ENCODE data around the gene WDR87. TPM values are rescaled to one million over a fixed set of nuclear protein-coding genes. Genes with fewer than 3 reads are reported as not detected.

The WDR87 gene
- total RNA-seq, 1 donor from 2014 or later, result not detected

DNA sequence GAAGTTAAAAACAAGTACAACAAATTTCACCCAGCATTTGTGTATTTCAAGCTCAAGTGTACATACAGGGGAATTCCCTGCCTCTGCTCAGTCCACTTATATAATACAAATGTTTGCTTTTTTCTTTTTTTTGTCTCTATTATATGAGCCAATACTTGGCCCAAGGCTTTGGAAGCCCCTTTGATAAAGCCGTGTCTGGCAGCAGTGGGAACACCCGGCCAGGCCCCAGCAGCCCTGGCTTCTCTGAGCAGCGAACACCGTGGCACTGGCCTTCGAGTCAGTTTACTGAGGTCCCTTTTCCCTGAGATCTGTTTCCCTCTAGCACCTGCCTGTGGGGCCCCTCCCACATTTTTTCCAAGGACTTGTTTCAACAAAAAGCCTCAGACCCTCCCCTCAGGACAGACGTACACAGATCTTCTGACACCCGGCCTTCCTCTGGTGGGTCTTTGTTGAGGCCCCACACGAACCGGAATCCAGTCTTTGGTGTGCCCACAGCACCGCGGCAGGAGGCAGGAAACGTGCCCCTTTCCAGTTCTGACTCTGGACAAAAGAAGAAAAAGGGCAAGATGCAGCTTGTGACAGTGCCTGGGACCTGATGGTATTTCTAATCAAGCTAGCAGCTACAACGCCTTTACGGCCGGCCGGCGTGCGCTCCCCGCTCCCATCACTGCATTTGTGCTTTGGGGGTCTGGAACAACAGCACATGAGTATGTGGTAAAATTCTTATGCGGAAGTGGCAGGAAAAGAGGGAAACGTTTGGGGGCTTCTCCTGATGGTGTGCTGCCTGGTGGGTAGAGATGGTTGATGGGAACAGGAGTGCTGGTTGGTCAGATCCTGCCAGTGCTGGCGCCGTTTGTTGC is 14.4 kb upstream of the WDR87 start:
- CTCF ChIA-PET, result interaction anchor here (1.0 to 1.4 kb wide), 2 partner anchors 10 to 11 kb away, joined by 3 read pairs; no protein-coding TSS in a partner anchor
- TF ChIP-seq, protein P1, sequence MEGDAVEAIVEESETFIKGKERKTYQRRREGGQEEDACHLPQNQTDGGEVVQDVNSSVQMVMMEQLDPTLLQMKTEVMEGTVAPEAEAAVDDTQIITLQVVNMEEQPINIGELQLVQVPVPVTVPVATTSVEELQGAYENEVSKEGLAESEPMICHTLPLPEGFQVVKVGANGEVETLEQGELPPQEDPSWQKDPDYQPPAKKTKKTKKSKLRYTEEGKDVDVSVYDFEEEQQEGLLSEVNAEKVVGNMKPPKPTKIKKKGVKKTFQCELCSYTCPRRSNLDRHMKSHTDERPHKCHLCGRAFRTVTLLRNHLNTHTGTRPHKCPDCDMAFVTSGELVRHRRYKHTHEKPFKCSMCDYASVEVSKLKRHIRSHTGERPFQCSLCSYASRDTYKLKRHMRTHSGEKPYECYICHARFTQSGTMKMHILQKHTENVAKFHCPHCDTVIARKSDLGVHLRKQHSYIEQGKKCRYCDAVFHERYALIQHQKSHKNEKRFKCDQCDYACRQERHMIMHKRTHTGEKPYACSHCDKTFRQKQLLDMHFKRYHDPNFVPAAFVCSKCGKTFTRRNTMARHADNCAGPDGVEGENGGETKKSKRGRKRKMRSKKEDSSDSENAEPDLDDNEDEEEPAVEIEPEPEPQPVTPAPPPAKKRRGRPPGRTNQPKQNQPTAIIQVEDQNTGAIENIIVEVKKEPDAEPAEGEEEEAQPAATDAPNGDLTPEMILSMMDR (IDR thresholded peaks at IDR 0.05), result no peak
- H3K27me3 Mint-ChIP-seq, result no peaks in the 10 kb centered on the region
- H3K27ac Mint-ChIP-seq, result peak overlapping the region; percentile 90
- peaks cover 82% of the 10 kb centered on the region for H3K4me1 Mint-ChIP-seq
- no peaks in the 10 kb centered on the region for H3K9me3 Mint-ChIP-seq
- ATAC-seq (ENCODE audit: low read depth) (peak; percentile 20), DNase-seq (no peak)
- peaks cover 41% of the 10 kb centered on the region for H3K36me3 Mint-ChIP-seq (ENCODE audit: low read depth)
- H3K4me3 Mint-ChIP-seq, result peak overlapping the region; percentile 78
- intact Hi-C loops (cut with micrococcal nuclease), result no loop called here
- POLR2A ChIA-PET, result interaction anchor here (0.6 to 10.6 kb wide), 12 partner anchors 8 to 454 kb away, joined by 4 to 126 read pairs (median 6); partner anchors contain the start of genes PSMD8, SIPA1L3 and WDR87

DNA sequence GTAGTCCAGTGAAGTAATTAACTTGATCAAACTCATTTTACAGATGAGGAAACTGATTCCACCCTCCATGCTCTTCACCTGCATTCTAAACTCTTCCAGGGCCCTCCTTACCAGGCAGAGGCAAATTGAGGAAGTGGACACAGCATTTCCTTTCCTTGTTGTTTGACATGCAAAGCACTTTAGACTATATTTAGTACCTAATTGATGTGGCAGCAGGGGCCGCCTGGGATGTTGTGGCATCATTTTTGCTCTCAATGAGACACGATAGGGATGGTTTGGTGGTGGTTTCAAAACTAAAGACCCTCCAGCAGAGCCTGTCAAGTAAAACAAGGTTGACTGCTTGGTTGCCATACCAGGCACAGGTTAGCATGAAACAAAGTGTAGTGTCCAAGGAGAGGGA is 8.5 kb upstream of the WDR87 start:
- POLR2A ChIA-PET, result interaction anchor here (0.6 to 10.6 kb wide), 8 partner anchors 6 to 421 kb away, joined by 3 to 126 read pairs (median 6); partner anchors contain the start of genes SIPA1L3 and WDR87
- ATAC-seq (ENCODE audit: low read depth) (peak; percentile 64), DNase-seq (peak; percentile 34)
- no peaks in the 10 kb centered on the region for H3K27me3 Mint-ChIP-seq
- H3K27ac Mint-ChIP-seq, result peak overlapping the region; percentile 83
- CTCF ChIA-PET, result interaction anchor here (1.2 kb wide), 1 partner anchor 12 kb away, joined by 3 read pairs; no protein-coding TSS in a partner anchor
- peaks cover 35% of the 10 kb centered on the region for H3K36me3 Mint-ChIP-seq (ENCODE audit: low read depth)
- intact Hi-C loops (cut with micrococcal nuclease), result loop anchor here (1.0 to 2.0 kb wide), 2 partner anchors 8 to 14 kb away; no protein-coding TSS in a partner anchor
- TF ChIP-seq, protein P1 (IDR thresholded peaks at IDR 0.05), result no peak
- peak overlapping the region; percentile 19 for H3K4me3 Mint-ChIP-seq
- no peaks in the 10 kb centered on the region for H3K9me3 Mint-ChIP-seq
- H3K4me1 Mint-ChIP-seq, result peaks cover 87% of the 10 kb centered on the region

DNA sequence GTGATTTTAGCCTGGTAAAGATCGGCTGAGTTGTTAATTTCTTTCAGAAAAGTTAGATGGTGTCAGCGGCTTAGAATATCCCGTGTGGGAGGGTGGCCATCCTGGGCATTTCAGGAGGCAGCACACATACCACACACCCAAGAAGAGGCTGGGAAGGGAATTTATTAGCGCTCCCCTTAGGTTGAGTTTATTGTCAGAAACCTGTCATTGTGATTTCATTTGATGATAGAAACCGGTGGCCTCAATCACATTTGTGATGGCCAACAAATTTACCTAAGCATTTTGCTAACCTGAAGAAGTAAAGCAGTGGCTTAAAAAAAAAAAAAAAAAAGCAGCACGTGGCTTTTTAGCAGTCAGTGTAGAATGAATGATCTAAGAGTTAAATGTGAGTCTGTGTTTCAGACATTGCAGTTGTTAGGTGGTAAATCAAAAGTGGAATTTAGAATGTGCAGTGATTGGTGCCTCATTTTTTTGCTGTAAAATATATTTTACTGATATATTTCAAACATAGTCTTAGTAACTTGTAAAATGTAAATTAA is 3.3 kb upstream of the WDR87 start:
- DNase-seq (no peak), ATAC-seq (ENCODE audit: low read depth) (no peak)
- peak overlapping the region; percentile 86 for H3K4me3 Mint-ChIP-seq
- H3K27me3 Mint-ChIP-seq, result no peaks in the 10 kb centered on the region
- ChIA-PET CTCF (interaction anchor here (0.5 to 0.7 kb wide), 2 partner anchors 64 to 136 kb away, joined by 3 read pairs; no protein-coding TSS in a partner anchor), POLR2A (interaction anchor here (0.6 to 8.0 kb wide), 8 partner anchors 10 to 137 kb away, joined by 4 to 126 read pairs (median 12); no protein-coding TSS in a partner anchor)
- intact Hi-C loops (cut with micrococcal nuclease), result loop anchor here (5.0 to 10.0 kb wide), 2 partner anchors 408 to 1025 kb away; partner anchors contain the start of genes KCNK6, MRPS12, SARS2 and YIF1B
- peak overlapping the region; percentile 88 for H3K27ac Mint-ChIP-seq
- no peaks in the 10 kb centered on the region for H3K9me3 Mint-ChIP-seq
- TF ChIP-seq, protein P1 (IDR thresholded peaks at IDR 0.05), result no peak
- peaks cover 25% of the 10 kb centered on the region for H3K36me3 Mint-ChIP-seq (ENCODE audit: low read depth)
- H3K4me1 Mint-ChIP-seq, result peaks cover 75% of the 10 kb centered on the region

DNA sequence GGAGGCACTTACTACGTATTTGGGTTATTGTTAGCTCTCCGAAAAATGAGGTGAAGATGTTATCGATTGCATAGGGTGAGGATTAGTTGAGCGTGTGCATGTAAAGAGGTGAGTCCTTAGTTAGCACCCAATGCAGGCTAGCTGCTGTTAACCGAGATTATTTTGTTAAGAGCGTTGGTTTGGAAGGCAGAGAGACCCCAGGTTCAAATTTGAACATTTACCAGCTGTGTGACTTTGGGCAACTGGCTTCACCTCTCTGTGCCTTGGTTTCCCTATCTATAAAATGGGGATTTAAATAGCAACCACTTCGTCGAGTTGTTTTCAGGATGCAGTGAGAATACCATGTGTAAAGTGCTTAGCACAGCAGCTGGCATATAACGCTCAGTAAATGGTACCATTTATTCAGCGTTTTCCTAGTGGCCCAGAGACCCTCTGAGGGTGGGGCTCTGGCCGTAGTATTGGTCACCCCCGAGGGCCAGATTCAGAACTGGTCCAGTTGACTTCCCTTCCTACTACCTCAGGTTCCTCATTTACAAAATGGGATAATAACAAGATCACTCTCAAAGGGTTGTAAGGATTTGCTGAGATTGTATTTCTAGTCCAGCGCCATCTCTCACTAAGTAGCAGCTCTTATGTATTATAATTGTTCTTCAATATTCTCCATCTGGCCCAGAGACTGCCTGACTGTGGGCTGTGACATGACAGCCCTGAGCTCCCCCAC is 1.5 kb upstream of the WDR87 start:
- H3K36me3 Mint-ChIP-seq (ENCODE audit: low read depth), result peaks cover 25% of the 10 kb centered on the region
- H3K27me3 Mint-ChIP-seq, result no peaks in the 10 kb centered on the region
- CTCF ChIA-PET, result interaction anchor here (0.6 to 6.2 kb wide), 8 partner anchors 10 to 138 kb away, joined by 3 to 43 read pairs (median 6); no protein-coding TSS in a partner anchor
- ATAC-seq (ENCODE audit: low read depth) (no peak), DNase-seq (no peak)
- H3K4me1 Mint-ChIP-seq, result peaks cover 64% of the 10 kb centered on the region
- H3K27ac Mint-ChIP-seq, result peak overlapping the region; percentile 88
- POLR2A ChIA-PET, result interaction anchor here (0.5 to 8.0 kb wide), 24 partner anchors 12 to 402 kb away, joined by 3 to 126 read pairs (median 8); partner anchors contain the start of genes PPP1R14A and ZNF573
- TF ChIP-seq, protein P1 (IDR thresholded peaks at IDR 0.05), result no peak
- H3K9me3 Mint-ChIP-seq, result no peaks in the 10 kb centered on the region
- intact Hi-C loops (cut with micrococcal nuclease), result loop anchor here (1.0 to 10.0 kb wide), 9 partner anchors 20 to 1027 kb away; partner anchors contain the start of genes CATSPERG, KCNK6, MRPS12 and SARS2
- peak overlapping the region; percentile 86 for H3K4me3 Mint-ChIP-seq
